K562 (cell line): Measurements from ENCODE around the gene SIDT1. TPM values are rescaled to one million over a fixed set of nuclear protein-coding genes. Genes with fewer than 3 reads are reported as not detected.

ENCODE experiments used
- ATAC-seq: fragments of 200-7000 bp; cut with Tn5 transposase; 3 replicates; pipeline ENCODE4 v1.9.1; 2020; ENCODE audit warnings: moderate library complexity
- BruUV-seq: library from RNA; stranded (reverse); fragments of 400-500 nt; replicated peaks from 2 replicates; lab custom pipeline; 2021; lab: Mats Ljungman, UMichigan
- CTCF ChIA-PET: fragments of 300-600 bp; formaldehyde crosslinking; extraction: SDS; loops from one replicate; lab custom pipeline; 2021; ENCODE audit warnings: low intra/inter-chr PET ratio; lab: Yijun Ruan, JAX
- POLR2A ChIA-PET: fragments of 300-600, 350-650 bp; sonication (Branson Sonifier 250); formaldehyde crosslinking; extraction: SDS; loops from one replicate; lab custom pipeline; 2021; ENCODE audit warnings: antibody characterized with exemption, inconsistent platforms; lab: Yijun Ruan, JAX
- DNase-seq, 4 experiments: peaks; one replicate each; pipeline versions ENCODE4 v3.0.0 to v3.0.0-alpha.2; 2011 to 2018; ENCODE audit warnings: low spot score in 3 of 4, mixed read lengths in 3 of 4; ENCODE audit errors: extremely low read depth in 1 of 4
- FAIRE-seq: peaks from 2 replicates; lab custom pipeline; 2011; peaks lifted over from hg19 to GRCh38; lab: Jason Lieb, UNC
- H2AFZ ChIP-seq: 2 replicates; pipeline ENCODE4 v1.6.0; 2011; ENCODE audit warnings: low read depth, low read length, control low read depth, inconsistent platforms
- H3K27ac ChIP-seq: fragments of 200-600 bp; 3 replicates; pipeline ENCODE4 v1.8.0; 2011; ENCODE audit warnings: low read depth, mild to moderate bottlenecking, control low read depth, inconsistent platforms, low read length, moderate library complexity, mixed read lengths; ENCODE audit errors: extremely low read depth
- H3K27me3 ChIP-seq, 2 experiments: fragments of 300-600 bp in 1 of 2; 2 replicates in 1 of 2; 3 replicates in 1 of 2; pipeline versions ENCODE4 v1.6.0 to v1.8.0; 2011; ENCODE audit warnings: inconsistent platforms in 2 of 2, low read length in 2 of 2, mild to moderate bottlenecking in 1 of 2, mixed read lengths in 1 of 2, moderate library complexity in 1 of 2; ENCODE audit not compliant: control insufficient read depth in 2 of 2, insufficient read depth in 2 of 2
- H3K36me3 ChIP-seq: fragments of 300-600 bp; 3 replicates; pipeline ENCODE4 v1.8.0; 2011; ENCODE audit warnings: mild to moderate bottlenecking, low read length, inconsistent platforms; ENCODE audit not compliant: control insufficient read depth, insufficient read depth
- H3K4me1 ChIP-seq, 2 experiments: fragments of 200-600 bp in 1 of 2; replicated peaks in 1 of 2; 2 replicates in 1 of 2; 3 replicates in 1 of 2; pipeline versions ENCODE4 v1.5.1 to v1.8.0; 2011; ENCODE audit warnings: inconsistent platforms in 2 of 2, low read length in 2 of 2, mild to moderate bottlenecking in 1 of 2, mixed read lengths in 1 of 2, moderate library complexity in 1 of 2; ENCODE audit not compliant: control insufficient read depth in 2 of 2, insufficient read depth in 2 of 2
- H3K4me2 ChIP-seq: 2 replicates; pipeline ENCODE4 v1.6.1; 2011; ENCODE audit warnings: low read length, control low read depth, inconsistent platforms, mixed read lengths; ENCODE audit not compliant: insufficient read depth
- H3K4me3 ChIP-seq: fragments of 200-600 bp; sonication (generic), shearing (Covaris generic); 2 replicates; pipeline ENCODE4 v1.5.1; 2016; ENCODE audit warnings: control low read depth, inconsistent platforms
- H3K79me2 ChIP-seq: fragments of 200-600 bp; 3 replicates; pipeline ENCODE4 v1.8.0; 2011; ENCODE audit warnings: low read length, inconsistent platforms; ENCODE audit not compliant: control insufficient read depth, insufficient read depth
- H3K9ac ChIP-seq, 2 experiments: 2 replicates each; pipeline versions ENCODE4 v1.6.0 to v1.6.1; 2011; ENCODE audit warnings: low read depth in 2 of 2, low read length in 2 of 2, control low read depth in 1 of 2, inconsistent platforms in 1 of 2, mild to moderate bottlenecking in 1 of 2, mixed read lengths in 1 of 2; ENCODE audit not compliant: insufficient read depth in 1 of 2
- H3K9me1 ChIP-seq: one replicate; pipeline ENCODE4 v1.6.0; 2011; ENCODE audit warnings: inconsistent platforms, mild to moderate bottlenecking, low read length, moderate library complexity; ENCODE audit not compliant: control insufficient read depth, insufficient read depth
- H3K9me3 ChIP-seq: replicated peaks from 2 replicates; pipeline ENCODE4 v1.5.1; 2011; ENCODE audit warnings: low read depth, low read length, inconsistent platforms; ENCODE audit not compliant: control insufficient read depth, insufficient read depth
- H4K20me1 ChIP-seq: replicated peaks from 2 replicates; pipeline ENCODE4 v1.6.1; 2011; ENCODE audit warnings: low read length, inconsistent platforms, mixed read lengths; ENCODE audit not compliant: control insufficient read depth, insufficient read depth
- CREM ChIP-seq: IDR thresholded peaks from 2 replicates; pipeline ENCODE4 v1.6.1; 2014; ENCODE audit warnings: antibody characterized with exemption, low read depth
- HDAC1 ChIP-seq, 2 experiments: fragments of 450-650 bp; IDR thresholded peaks; 2 replicates each; pipeline ENCODE4 v1.6.1; 2016 to 2017; ENCODE audit warnings: inconsistent platforms in 1 of 2, mild to moderate bottlenecking in 1 of 2, moderate library complexity in 1 of 2
- HNRNPL ChIP-seq: fragments of 200-400 bp; formaldehyde crosslinking; IDR thresholded peaks from 2 replicates; pipeline ENCODE4 v1.6.1; 2017; ENCODE audit warnings: low read depth, mild to moderate bottlenecking, low read length
- MTA3 ChIP-seq: fragments of 450-650 bp; formaldehyde crosslinking; IDR thresholded peaks from 2 replicates; pipeline ENCODE4 v1.6.1; 2017; ENCODE audit warnings: mild to moderate bottlenecking, borderline replicate concordance
- SIN3B ChIP-seq: fragments of 450-650 bp; IDR thresholded peaks from 2 replicates; pipeline ENCODE4 v1.6.1; 2017; ENCODE audit warnings: low read depth, mild to moderate bottlenecking, moderate library complexity
- U2AF1 ChIP-seq: fragments of 200-400 bp; formaldehyde crosslinking; optimal IDR thresholded peaks from 2 replicates; pipeline ENCODE3; 2017; ENCODE audit warnings: mild to moderate bottlenecking, low read depth, low read length, moderate library complexity
- ZNF717 ChIP-seq: fragments of 250-450 bp; sonication (Bioruptor Pico); IDR thresholded peaks from 2 replicates; pipeline ENCODE4 v1.5.0; 2021
- WGBS: fragments of 100-300 bp; shearing (Covaris generic); methylation state at CpG from one replicate; pipeline ENCODE4 v1.1.6; 2016; ENCODE audit warnings: low coverage, mixed read lengths; ENCODE audit not compliant: insufficient coverage; ENCODE audit errors: missing lambda C conversion rate; 5-methylcytosine and 5-hydroxymethylcytosine counted together
- in situ Hi-C: fragments of 300-500 bp; cut with MboI; formaldehyde crosslinking; loops from 4 replicates; pipeline ENCODE4 v1.15.0; 2018; ENCODE audit warnings: inconsistent platforms, mixed read lengths
- intact Hi-C: fragments of 100-400 bp; cut with micrococcal nuclease; formaldehyde crosslinking; loops from 2 replicates; pipeline ENCODE4 v1.14.2; 2022
- polyA plus RNA-seq, 8 experiments: library from polyadenylated mRNA; depleted of rRNA in 4 of 8; stranded (reverse) in 5 of 8; unstranded in 3 of 8; fragments of >200 nt; fragmentation: Nextera tagmentation in 2 of 8; fragmentation: Illumina TruSeq in 1 of 8; extraction: Ambion mirVana in 2 of 8; extraction: Trizol in 1 of 8; gene quantifications; 2 replicates each; pipeline versions ENCODE4 v1.2.1 to v1.2.3, GENCODE V29; 2011 to 2014; ENCODE audit warnings: inconsistent platforms in 1 of 8, missing spikeins in 1 of 8
- total RNA-seq, 7 experiments: library from RNA; depleted of rRNA in 6 of 7; stranded (reverse); fragments of >200 nt in 6 of 7; fragmentation: Illumina TruSeq in 2 of 7; extraction: Trizol in 2 of 7; gene quantifications; 2 replicates each; pipeline versions ENCODE4 v1.2.1 to v1.2.3, GENCODE V29; 2011 to 2021; ENCODE audit warnings: low replicate concordance in 1 of 7
- TF ChIP-seq, protein P1 (sequence below): sonication (generic); formaldehyde crosslinking; IDR thresholded peaks from 2 replicates; pipeline ENCODE4 v1.8.0; 2022; ENCODE audit warnings: mild to moderate bottlenecking, missing genetic modification reagents

Gene SIDT1
- total and polyA plus RNA-seq, 9 of the 15 experiments (the other 6 are each of a cell fraction or from before 2014, with no cell fraction given), result not detected

DNA sequence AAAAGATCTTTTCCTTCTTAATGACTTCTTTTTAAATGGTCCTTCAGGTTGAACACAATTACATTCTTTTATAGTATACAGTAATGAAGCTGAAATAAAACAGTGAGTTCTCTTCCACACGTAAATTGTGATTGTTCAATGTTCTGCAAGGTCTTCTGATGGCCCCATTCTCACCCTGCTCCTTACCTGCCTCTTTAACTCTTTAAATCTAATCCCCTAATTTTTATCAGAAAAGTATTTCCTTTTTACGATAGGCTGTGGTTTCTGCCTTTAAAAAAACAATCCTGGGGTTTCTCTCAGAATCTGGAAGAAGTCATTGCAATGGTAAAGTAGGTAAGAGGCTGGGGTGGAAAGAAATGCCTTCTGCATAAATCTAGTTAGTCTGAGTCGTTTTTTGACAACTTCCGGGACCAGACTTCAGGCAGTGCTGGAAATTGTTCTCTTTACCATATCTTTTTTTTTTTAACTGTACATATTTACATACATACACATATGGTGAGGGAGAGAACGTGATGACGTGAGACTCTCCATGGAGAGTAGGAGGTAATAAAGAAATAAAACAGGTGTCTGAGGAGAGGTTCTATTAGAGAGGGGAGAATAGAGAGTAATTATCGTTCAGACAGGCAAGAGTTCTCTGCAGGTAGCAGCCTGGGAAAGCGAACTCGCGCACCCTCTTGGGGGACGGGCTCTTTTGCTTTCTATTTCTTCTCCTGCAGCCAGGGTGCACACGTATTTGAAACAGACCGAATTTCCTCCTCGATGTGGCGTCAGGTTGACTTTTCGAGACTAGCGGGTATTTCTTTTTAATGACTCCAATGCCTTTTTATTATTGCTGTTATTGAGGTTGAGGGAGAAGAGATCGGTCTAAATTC, at the start of gene SIDT1 (continued):
- TF ChIP-seq, protein P1, sequence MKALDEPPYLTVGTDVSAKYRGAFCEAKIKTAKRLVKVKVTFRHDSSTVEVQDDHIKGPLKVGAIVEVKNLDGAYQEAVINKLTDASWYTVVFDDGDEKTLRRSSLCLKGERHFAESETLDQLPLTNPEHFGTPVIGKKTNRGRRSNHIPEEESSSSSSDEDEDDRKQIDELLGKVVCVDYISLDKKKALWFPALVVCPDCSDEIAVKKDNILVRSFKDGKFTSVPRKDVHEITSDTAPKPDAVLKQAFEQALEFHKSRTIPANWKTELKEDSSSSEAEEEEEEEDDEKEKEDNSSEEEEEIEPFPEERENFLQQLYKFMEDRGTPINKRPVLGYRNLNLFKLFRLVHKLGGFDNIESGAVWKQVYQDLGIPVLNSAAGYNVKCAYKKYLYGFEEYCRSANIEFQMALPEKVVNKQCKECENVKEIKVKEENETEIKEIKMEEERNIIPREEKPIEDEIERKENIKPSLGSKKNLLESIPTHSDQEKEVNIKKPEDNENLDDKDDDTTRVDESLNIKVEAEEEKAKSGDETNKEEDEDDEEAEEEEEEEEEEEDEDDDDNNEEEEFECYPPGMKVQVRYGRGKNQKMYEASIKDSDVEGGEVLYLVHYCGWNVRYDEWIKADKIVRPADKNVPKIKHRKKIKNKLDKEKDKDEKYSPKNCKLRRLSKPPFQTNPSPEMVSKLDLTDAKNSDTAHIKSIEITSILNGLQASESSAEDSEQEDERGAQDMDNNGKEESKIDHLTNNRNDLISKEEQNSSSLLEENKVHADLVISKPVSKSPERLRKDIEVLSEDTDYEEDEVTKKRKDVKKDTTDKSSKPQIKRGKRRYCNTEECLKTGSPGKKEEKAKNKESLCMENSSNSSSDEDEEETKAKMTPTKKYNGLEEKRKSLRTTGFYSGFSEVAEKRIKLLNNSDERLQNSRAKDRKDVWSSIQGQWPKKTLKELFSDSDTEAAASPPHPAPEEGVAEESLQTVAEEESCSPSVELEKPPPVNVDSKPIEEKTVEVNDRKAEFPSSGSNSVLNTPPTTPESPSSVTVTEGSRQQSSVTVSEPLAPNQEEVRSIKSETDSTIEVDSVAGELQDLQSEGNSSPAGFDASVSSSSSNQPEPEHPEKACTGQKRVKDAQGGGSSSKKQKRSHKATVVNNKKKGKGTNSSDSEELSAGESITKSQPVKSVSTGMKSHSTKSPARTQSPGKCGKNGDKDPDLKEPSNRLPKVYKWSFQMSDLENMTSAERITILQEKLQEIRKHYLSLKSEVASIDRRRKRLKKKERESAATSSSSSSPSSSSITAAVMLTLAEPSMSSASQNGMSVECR (CRISPR knock-in tag), result no peak
- TF ChIP-seq HDAC1 (IDR thresholded peaks at IDR 0.05), result no peak

DNA sequence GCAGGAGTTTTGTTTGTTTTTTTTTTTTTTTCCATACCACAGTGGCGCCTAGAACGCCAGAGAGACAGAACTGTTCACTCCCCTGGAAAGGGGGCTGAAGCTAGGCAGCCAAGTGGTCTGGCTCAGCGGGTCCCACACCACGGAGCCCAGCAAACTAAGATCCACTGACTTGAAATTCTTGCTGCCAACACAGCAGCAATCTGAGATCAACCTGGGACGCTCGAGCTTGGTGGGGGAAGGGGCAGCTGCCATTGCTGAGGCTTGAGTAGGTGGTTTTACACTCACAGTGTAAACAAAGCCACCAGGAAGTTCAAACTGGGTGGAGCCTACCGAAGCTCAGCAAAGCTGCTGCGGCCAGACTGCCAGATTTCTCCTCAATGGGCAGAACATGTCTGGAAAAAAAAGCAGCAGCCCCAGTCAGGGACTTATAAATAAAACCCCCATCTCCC, 47.2 kb upstream of the SIDT1 start:
- Histone ChIP-seq H2AFZ (no peak overlapping the region), H3K9ac (no peak overlapping the region), H3K4me1 (no peaks in the 10 kb centered on the region), H3K9me1 (no peaks in the 10 kb centered on the region), H3K27me3 (no peaks in the 10 kb centered on the region), H3K4me3 (no peak overlapping the region), H3K9me3 (no peaks in the 10 kb centered on the region), H4K20me1 (no peaks in the 10 kb centered on the region), H3K36me3 (peaks cover 2% of the 10 kb centered on the region; the same call in 1 of the 3 replicates), H3K4me2 (no peak overlapping the region), H3K79me2 (no peaks in the 10 kb centered on the region), H3K27ac (no peak overlapping the region)
- 100% methylated on average over 3 of the region's 8 CpGs for WGBS
- ATAC-seq (no peak), DNase-seq (no peak), FAIRE-seq (no peak)
- POLR2A ChIA-PET, result no interaction called here
- no peak for TF ChIP-seq SIN3B
- TF ChIP-seq ZNF717 (CRISPR knock-in tag), result no peak
- no peak for TF ChIP-seq HNRNPL
- TF ChIP-seq CREM, result no peak
- no peak for TF ChIP-seq MTA3
- no peak for TF ChIP-seq U2AF1
- BruUV-seq, result no TSS peak
- intact Hi-C loops (no loop called here), in situ Hi-C loops (no loop called here)
- CTCF ChIA-PET, result no interaction called here
